Stomach (tissue), 4 donors: Measurements from ENCODE around the gene DNAI4.

Experiments used
- CTCF ChIP-seq, 7 experiments: fragments of 450-650 bp in 4 of 7; fragments of 200-600 bp in 3 of 7; sonication (generic) in 3 of 7; IDR thresholded peaks; one replicate each; pipeline ENCODE4 v1.5.1; 2016 to 2019; ENCODE audit warnings: antibody characterized with exemption in 7 of 7, control low read depth in 2 of 7, mild to moderate bottlenecking in 1 of 7
- EP300 ChIP-seq: sonication (generic); formaldehyde crosslinking; IDR thresholded peaks from one replicate; pipeline ENCODE4 v1.6.1; 2017; ENCODE audit warnings: antibody characterized with exemption
- POLR2A ChIP-seq, 4 donors: fragments of 450-650 bp; IDR thresholded peaks; one replicate each; pipeline ENCODE4 v1.6.1; 2016; ENCODE audit warnings: antibody characterized with exemption in 4 of 4, control low read depth in 2 of 4, mild to moderate bottlenecking in 1 of 4, moderate library complexity in 1 of 4

GRCh38 chr1:66876664-66877063 lies 48.0 kb downstream of the DNAI4 start:
- TF ChIP-seq POLR2A (IDR thresholded peaks at IDR 0.05) (no peak), CTCF (IDR thresholded peaks at IDR 0.05) (no peak), EP300 (no peak)
